ENCODE data around the gene DNAAF8.

DNAAF8 gene

GRCh38 chr16:4734063-4734729, at the start of gene DNAAF8, which contains the start of gene ANKS3:
DNAAF8 (plus strand) TSS chr16:4734537; CDS start chr16:4736515, 1,978 bp downstream.
ANKS3 (minus strand) TSS chr16:4734271; CDS start chr16:4730149, 4,122 bp downstream.
- DNase-seq = peak; percentile 40 to 47

DNA sequence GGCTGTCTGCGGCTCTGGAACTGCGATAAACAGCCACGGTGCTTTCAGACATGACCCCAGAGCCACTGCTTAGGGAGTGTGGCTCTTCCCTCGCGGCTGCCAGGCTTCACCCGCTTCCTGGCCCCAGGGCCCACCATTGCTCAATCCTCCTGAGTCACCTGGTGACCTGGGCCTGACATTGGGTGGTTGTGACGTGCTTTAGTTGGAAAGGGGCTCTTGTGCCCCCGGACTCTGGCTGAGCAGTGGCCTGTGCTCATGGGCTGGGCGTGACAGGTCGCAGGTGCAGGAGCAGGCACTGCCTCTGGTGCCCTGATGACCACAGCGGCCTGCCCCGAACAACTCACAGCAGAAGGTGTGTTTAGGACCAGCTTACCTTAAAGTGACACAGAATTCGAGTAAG, 49.6 kb upstream of the DNAAF8 start:
- no peak for DNase-seq

- DNase-seq = no peak
These were observed 49.0 kb upstream of the DNAAF8 start for GRCh38 chr16:4685292-4685691.

DNA sequence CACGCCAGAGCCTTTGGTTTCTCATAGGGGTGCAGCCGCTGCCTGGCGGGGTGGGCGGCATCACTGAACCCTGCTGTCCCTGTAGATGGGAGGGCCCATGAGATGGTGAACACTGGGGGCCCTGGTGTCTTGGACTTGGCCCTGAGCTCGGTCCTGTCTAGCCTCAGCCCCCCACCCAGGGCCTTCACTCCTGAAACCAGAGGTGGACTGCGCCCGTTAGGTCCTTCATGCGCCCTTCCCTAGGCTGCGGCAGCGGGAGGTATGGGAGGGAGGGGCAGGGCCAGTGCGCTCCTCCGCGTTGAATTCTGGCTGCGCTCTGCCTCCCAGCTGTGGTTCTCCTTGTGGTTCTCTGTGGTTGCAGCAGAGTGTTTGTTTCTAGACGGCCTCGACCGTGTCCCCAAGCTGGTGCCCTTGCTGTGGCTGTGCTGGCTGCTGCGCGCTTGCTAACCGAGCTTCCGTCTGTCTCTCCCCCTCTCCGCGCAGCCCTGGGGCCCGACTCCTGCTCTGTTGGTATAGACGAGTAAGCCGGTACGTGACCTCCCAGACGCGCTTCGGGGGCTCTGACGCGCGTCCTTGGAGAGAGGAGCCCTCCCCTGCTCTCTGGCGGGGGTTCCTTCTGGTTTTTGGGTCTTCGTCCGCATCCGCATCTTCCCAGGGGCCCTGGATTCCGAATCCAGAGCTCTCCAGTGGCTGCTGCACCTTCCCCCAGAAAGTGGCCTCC, 48.4 kb upstream of the DNAAF8 start:
- no peak for DNase-seq

GRCh38 chr16:4686497-4687210, 47.7 kb upstream of the DNAAF8 start:
- DNase-seq = no peak

DNA sequence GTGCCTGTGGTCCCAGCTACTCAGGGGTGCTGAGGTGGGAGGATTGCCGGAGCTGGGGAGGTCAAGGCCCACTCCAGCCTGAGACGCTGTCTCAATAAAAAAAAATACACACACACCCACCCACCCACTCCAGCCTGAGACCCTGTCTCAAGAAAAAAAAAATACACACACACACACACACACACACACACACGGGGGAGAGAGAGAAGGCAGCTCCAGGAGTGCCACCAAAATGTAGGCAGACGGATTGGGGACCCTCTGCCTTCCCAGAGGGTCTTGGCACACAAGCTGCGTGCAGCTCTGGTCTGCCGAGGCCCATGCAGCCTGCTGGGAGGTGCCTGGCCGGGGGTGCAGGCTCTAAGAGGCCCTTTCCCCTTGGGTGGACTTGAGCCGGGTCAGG, 46.9 kb upstream of the DNAAF8 start:
- DNase-seq = no peak

DNA sequence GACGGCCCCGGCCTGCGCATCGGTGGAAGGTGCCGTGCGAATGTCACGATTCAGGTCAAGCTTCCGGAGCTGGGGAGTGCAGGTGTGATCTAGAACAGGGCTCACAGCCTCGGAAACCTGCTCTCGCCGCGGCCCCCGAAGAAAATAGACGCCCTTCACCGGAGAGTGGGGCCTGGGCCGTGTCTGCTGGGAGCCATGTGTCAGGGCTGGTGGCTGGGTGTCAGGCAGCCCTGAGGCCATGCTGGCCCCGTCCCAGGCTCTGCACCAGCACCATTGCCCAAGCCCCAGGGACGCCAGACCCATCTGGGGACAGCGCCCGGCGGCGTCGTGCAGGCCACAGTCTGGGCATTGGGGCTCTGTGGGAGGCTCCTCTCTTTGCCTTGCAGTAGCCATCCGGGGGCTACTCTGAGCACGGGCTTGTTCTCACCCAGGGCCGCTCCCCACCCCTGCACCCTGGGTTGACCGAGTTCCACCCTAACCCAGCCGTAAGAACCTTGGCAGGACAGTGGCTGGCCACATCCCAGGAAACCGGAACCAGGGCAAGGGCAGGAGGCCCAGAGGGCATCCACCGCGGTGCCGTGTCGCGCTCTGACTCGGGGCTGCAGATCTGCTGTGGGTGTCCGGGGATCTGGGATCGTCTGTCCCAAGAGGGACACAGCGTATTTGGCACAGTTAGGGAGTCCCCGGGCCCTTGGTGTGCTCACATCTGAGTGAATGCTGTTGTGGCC, 46.2 kb upstream of the DNAAF8 start:
- DNase-seq = no peak

DNA sequence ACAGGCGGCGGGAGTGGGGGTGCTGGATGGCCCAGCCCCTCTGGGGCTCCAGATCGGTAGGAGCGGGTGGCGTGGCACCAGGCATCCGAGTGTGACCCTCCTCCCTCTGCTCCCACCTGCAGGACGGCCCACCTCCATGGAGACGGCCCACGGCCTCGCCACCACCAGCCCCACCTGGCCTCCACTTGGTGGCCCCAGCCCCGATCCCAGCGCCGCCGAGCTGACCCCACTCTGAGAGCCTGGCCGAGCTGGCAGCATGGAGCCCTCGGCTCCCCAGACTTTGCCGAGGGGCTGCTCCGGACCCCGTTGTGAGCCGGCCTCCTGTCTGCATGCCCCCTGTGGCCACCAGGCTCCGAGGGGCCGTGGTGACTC, 45.7 kb upstream of the DNAAF8 start:
- DNase-seq = no peak

- DNase-seq = no peak
These were observed 45.2 kb upstream of the DNAAF8 start for GRCh38 chr16:4689091-4689671.

DNA sequence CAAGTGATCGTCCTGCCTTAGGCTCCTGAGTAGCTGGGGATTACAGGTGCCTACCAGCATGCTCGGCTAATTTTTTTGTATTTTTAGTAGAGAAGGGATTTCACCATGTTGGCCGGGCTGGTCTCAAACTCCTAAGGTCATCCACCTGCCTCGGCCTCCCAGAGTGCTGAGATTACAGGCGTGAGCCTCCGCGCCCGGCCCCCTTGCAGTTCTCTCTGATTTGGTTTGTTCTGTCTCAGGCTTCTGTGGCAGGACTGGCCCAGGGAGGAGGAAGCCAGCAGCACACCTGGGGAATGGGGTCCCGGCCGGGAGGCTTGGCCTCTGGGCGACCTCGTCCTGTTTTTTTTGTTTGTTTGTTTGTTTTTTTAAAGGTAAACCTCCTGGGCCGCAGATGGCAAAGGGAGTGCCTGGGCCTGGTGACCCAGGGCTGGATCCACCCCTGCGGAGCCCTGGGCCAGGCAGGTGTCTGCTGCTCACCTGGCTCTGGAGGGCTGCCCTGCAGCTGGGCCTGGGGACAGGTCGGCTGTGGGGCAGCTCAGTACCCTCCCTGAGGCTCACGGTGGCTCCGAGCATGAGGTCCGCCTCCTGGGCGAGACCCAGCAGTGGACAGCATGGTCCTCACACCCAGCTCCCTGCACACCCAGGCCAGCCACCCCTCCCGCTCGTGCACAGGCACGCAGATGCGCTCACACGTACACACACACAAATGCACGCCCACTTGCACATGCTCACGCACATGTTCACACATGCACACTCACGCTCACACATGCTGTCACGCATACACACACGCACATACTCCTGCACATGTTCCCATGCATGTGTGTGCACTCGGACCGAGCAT, 44.3 kb upstream of the DNAAF8 start:
- no peak for DNase-seq

- peak; percentile 14 to 28 for DNase-seq
These were observed 43.2 kb upstream of the DNAAF8 start for GRCh38 chr16:4690946-4691665.

- DNase-seq = no peak
These were observed 42.5 kb upstream of the DNAAF8 start for GRCh38 chr16:4691666-4692412.

- peak; percentile 18 to 34 for DNase-seq
These were observed 41.7 kb upstream of the DNAAF8 start for GRCh38 chr16:4692460-4693295.

GRCh38 chr16:4693296-4693955, 40.9 kb upstream of the DNAAF8 start, which contains the start of gene NUDT16L1:
NUDT16L1 (plus strand) TSS chr16:4693562; CDS start chr16:4693727, 165 bp downstream.
- peak; percentile 70 to 73 for DNase-seq

DNA sequence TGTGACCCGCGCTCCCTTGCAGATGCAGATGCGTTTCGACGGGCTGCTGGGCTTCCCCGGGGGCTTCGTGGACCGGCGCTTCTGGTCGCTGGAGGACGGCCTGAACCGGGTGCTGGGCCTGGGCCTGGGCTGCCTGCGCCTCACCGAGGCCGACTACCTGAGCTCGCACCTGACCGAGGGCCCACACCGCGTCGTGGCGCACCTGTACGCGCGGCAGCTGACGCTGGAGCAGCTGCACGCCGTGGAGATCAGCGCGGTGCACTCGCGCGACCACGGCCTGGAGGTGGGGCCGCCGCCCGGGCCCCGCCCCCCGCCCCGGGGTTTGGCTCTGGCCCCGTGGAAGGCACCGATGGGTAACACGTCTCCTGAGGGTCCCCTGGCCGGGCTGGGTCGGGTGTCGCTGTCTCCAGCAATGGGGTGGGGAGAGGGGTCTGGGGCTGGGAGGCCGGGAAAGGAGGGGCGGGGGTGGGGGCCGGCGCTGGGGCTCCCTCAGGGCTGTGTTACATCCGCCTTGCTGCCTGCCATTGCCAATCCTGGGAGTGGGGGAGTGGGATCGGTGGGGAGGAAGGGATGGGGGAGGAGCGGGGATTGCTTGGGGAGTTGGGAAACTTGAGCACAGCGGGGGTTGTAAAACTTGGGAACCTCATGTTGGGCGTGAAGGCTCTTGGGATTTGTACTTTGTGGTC, 40.2 kb upstream of the DNAAF8 start:
- DNase-seq = no peak

DNA sequence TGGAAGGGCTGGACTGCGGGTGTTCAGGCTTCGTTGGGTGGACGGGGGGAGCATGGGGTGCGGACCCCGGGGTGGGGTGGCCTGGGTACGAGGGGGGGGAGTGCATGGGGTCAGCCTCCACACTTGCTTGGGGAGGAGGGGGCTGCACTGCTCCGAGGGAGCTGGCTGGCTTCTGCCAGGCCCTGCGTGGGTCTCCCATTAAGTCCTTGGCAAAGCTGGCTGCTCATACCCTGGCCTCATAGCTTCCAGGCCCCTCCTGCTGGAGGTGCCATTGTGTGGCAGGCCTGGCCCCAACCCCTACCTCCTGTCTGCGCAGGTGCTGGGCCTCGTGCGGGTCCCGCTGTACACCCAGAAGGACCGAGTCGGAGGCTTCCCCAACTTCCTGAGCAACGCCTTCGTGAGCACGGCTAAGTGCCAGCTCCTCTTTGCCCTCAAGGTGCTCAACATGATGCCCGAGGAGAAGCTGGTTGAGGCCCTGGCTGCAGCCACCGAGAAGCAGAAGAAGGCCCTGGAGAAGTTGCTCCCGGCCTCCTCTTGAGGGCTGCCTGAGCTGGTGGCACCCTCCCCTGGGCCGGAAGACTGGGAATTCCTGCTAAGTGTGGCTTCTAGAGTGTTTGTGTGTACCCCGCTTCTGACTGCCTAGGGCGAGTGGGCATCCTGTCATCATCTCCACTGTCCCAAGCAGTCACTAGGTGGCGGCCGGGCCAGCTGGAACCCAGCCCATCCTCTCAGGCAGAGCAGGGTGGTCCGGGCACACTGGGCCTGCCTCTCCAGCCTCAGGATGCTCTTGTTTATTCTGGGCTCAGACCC, 39.5 kb upstream of the DNAAF8 start:
- DNase-seq = no peak
